CD14-positive monocyte (primary cell): ENCODE measurements around the gene EEF1G. TPM values are rescaled to one million over a fixed set of nuclear protein-coding genes. Genes with fewer than 3 reads are reported as not detected.
A peak's percentile ranks its signal among the peaks of the same experiment; 100 is the strongest.

Experiments
- DNase-seq, 3 donors: peaks; one replicate each; pipeline ENCODE4 v3.0.0-alpha.2; 2011 to 2022
- H2AFZ ChIP-seq: 2 replicates; pipeline ENCODE4 v1.6.0; 2012; ENCODE audit warnings: mild to moderate bottlenecking, low read depth, low read length, inconsistent platforms; ENCODE audit not compliant: insufficient read depth, poor library complexity, severe bottlenecking
- H3K27ac ChIP-seq, 2 donors: 1 replicate in 1 of 2; 2 replicates in 1 of 2; pipeline ENCODE4 v1.5.1; 2012 to 2013; ENCODE audit warnings: low read length in 2 of 2, control low read depth in 1 of 2, inconsistent platforms in 1 of 2, low read depth in 1 of 2, mild to moderate bottlenecking in 1 of 2
- H3K27me3 ChIP-seq, 2 donors: one replicate each; pipeline versions ENCODE4 v1.6.0 to v1.6.1; 2011 to 2013; ENCODE audit warnings: low read length in 2 of 2; ENCODE audit not compliant: control insufficient read depth in 2 of 2, insufficient read depth in 2 of 2
- H3K36me3 ChIP-seq, 2 donors: replicated peaks in 1 of 2; 1 replicate in 1 of 2; 2 replicates in 1 of 2; pipeline versions ENCODE4 v1.5.1 to v1.6.1; 2012 to 2013; ENCODE audit warnings: low read length in 2 of 2, control low read depth in 1 of 2, inconsistent platforms in 1 of 2, mild to moderate bottlenecking in 1 of 2; ENCODE audit not compliant: insufficient read depth in 2 of 2, control insufficient read depth in 1 of 2
- H3K4me1 ChIP-seq, 2 donors: 1 replicate in 1 of 2; 2 replicates in 1 of 2; pipeline versions ENCODE4 v1.5.1 to v1.6.1; 2012 to 2013; ENCODE audit warnings: low read length in 2 of 2, control low read depth in 1 of 2, inconsistent platforms in 1 of 2, mild to moderate bottlenecking in 1 of 2, moderate library complexity in 1 of 2; ENCODE audit not compliant: insufficient read depth in 2 of 2, control insufficient read depth in 1 of 2
- H3K4me2 ChIP-seq: replicated peaks from 2 replicates; pipeline ENCODE3; 2012; ENCODE audit warnings: low read length, moderate library complexity, mild to moderate bottlenecking; ENCODE audit not compliant: poor library complexity, severe bottlenecking; ENCODE audit errors: extremely low read depth
- H3K4me3 ChIP-seq, 3 experiments: fragments of 200-600 bp in 1 of 3; sonication (generic) in 1 of 3; replicated peaks in 1 of 3; 1 replicate in 2 of 3; 2 replicates in 1 of 3; pipeline ENCODE4 v1.5.1; 2011 to 2013; ENCODE audit warnings: low read length in 3 of 3, mild to moderate bottlenecking in 3 of 3, control low read depth in 2 of 3, low read depth in 2 of 3, inconsistent platforms in 1 of 3, moderate library complexity in 1 of 3
- H3K79me2 ChIP-seq: 2 replicates; pipeline ENCODE4 v1.6.0; 2012; ENCODE audit warnings: mild to moderate bottlenecking, control low read depth, inconsistent platforms, low read length, moderate library complexity; ENCODE audit not compliant: insufficient read depth
- H3K9ac ChIP-seq: 2 replicates; pipeline ENCODE4 v1.6.0; 2017; ENCODE audit warnings: low read length, mild to moderate bottlenecking; ENCODE audit not compliant: insufficient read depth, poor library complexity, severe bottlenecking
- H3K9me3 ChIP-seq, 2 donors: replicated peaks in 1 of 2; 1 replicate in 1 of 2; 2 replicates in 1 of 2; pipeline versions ENCODE4 v1.5.1 to v1.6.1; 2012 to 2013; ENCODE audit warnings: low read length in 2 of 2, control low read depth in 1 of 2; ENCODE audit not compliant: control insufficient read depth in 1 of 2, insufficient read depth in 1 of 2
- H4K20me1 ChIP-seq: 2 replicates; pipeline ENCODE4 v1.6.0; 2012; ENCODE audit warnings: mild to moderate bottlenecking, low read length, control low read depth, moderate library complexity; ENCODE audit not compliant: insufficient read depth
- H3K27ac Mint-ChIP-seq, 7 donors: one replicate each; pipeline ENCODE4 v1.8.0; 2020; ENCODE audit warnings: mild to moderate bottlenecking in 7 of 7, mixed read lengths in 7 of 7, moderate library complexity in 6 of 7, inconsistent platforms in 2 of 7
- H3K27me3 Mint-ChIP-seq, 3 donors: one replicate each; pipeline ENCODE4 v1.8.0; 2021 to 2022; ENCODE audit warnings: low read depth in 3 of 3, mild to moderate bottlenecking in 3 of 3, mixed read lengths in 3 of 3, moderate library complexity in 3 of 3, inconsistent platforms in 1 of 3
- H3K36me3 Mint-ChIP-seq, 2 donors: one replicate each; pipeline ENCODE4 v1.8.0; 2020; ENCODE audit warnings: mixed read lengths in 2 of 2, inconsistent platforms in 1 of 2, mild to moderate bottlenecking in 1 of 2
- H3K4me1 Mint-ChIP-seq: one replicate; pipeline ENCODE4 v1.8.0; 2020; ENCODE audit warnings: mild to moderate bottlenecking, mixed read lengths
- H3K4me3 Mint-ChIP-seq, 2 donors: one replicate each; pipeline ENCODE4 v1.8.0; 2020; ENCODE audit warnings: mild to moderate bottlenecking in 2 of 2, mixed read lengths in 2 of 2, moderate library complexity in 1 of 2
- H3K9me3 Mint-ChIP-seq, 7 donors: one replicate each; pipeline ENCODE4 v1.8.0; 2020 to 2022; ENCODE audit warnings: mixed read lengths in 7 of 7, mild to moderate bottlenecking in 6 of 7, moderate library complexity in 6 of 7, inconsistent platforms in 2 of 7
- CTCF ChIP-seq: fragments of 200-600 bp; IDR thresholded peaks from one replicate; pipeline ENCODE4 v1.8.0; 2022; ENCODE audit warnings: antibody characterized with exemption, mild to moderate bottlenecking
- WGBS: methylation state at CpG from one replicate; pipeline ENCODE4 v1.1.5; 2013; ENCODE audit warnings: missing lambda C conversion rate; ENCODE audit not compliant: insufficient coverage; 5-methylcytosine and 5-hydroxymethylcytosine counted together
- intact Hi-C, 2 donors: fragments of 100-400 bp; cut with micrococcal nuclease; formaldehyde crosslinking; loops; one replicate each; pipeline versions ENCODE4 v1.15.0 to v1.15.1; 2023
- polyA plus RNA-seq, 3 donors: library from polyadenylated mRNA; depleted of rRNA in 1 of 3; unstranded in 2 of 3; stranded (reverse) in 1 of 3; fragments of 300-500 nt in 2 of 3; fragments of >200 nt in 1 of 3; fragmentation: Illumina TruSeq in 2 of 3; gene quantifications; 1 replicate in 2 of 3; 2 replicates in 1 of 3; pipeline ENCODE4 v1.2.3, GENCODE V29; 2012 to 2021

EEF1G gene
- polyA plus RNA-seq, 3 donors: 490 to 603 (median 491) TPM

DNA sequence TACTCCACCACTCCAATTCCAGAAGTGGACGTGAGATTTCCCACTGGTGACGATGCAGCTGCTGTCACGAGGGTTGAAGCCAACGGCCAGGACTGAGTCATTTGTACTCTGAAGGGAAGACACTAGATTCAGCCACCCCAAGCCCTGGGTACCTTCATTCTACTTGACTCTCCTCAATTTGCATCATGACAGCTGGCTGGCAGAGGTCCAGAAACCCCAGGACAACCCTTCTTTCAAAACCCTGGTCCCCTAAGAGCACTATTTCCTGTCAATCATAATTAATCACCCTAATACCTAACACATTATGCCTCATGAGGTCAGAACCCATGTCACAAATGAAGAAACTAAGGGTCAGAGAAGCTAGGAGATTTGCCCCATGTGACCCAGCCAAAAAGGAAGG, 34.0 kb upstream of the EEF1G start:
- Mint-ChIP-seq H3K4me1 (peaks cover 44% of the 10 kb centered on the region), H3K4me3 (peak overlapping the region in 1 of 2 donors; percentile 53), H3K27ac (peak overlapping the region; percentile 76 to 97 (median 88)), H3K36me3 (peaks cover 65 to 75% of the 10 kb centered on the region in 2 donors), H3K9me3 (peaks cover 0 to 2% (median 0%) of the 10 kb centered on the region in 7 donors), H3K27me3 (peaks cover 0 to 2% (median 0%) of the 10 kb centered on the region in 3 donors)
- H3K4me2 ChIP-seq: peak overlapping the region; percentile 1
- peaks cover 30 to 64% of the 10 kb centered on the region in 2 donors for H3K36me3 ChIP-seq
- H3K4me3 ChIP-seq: no peak overlapping the region
- H4K20me1 ChIP-seq: no peaks in the 10 kb centered on the region
- 46% methylated on average over 4 of the region's 4 CpGs for WGBS
- H3K27me3 ChIP-seq: no peaks in the 10 kb centered on the region
- TF ChIP-seq CTCF: no peak
- H3K27ac ChIP-seq: peak overlapping the region; percentile 32 to 63
- H3K4me1 ChIP-seq: peaks cover 33 to 38% of the 10 kb centered on the region in 2 donors
- H3K9ac ChIP-seq: no peak overlapping the region
- peak; percentile 58 to 93 (median 77) for DNase-seq
- H3K79me2 ChIP-seq: peaks cover 16% of the 10 kb centered on the region
- no peak overlapping the region for H2AFZ ChIP-seq
- intact Hi-C loops: no loop called here
- no peaks in the 10 kb centered on the region for H3K9me3 ChIP-seq

- DNase-seq: no peak
- Histone ChIP-seq H3K9me3 (no peaks in the 10 kb centered on the region), H2AFZ (no peak overlapping the region), H3K4me1 (peaks cover 33 to 35% of the 10 kb centered on the region in 2 donors), H3K9ac (no peak overlapping the region), H4K20me1 (no peaks in the 10 kb centered on the region), H3K79me2 (peaks cover 12% of the 10 kb centered on the region), H3K4me2 (no peak overlapping the region), H3K36me3 (peaks cover 30 to 64% of the 10 kb centered on the region in 2 donors), H3K4me3 (no peak overlapping the region), H3K27ac (no peak overlapping the region), H3K27me3 (no peaks in the 10 kb centered on the region)
- Mint-ChIP-seq H3K36me3 (peaks cover 65 to 75% of the 10 kb centered on the region in 2 donors), H3K27ac (peak overlapping the region in 3 of 7 donors; percentile 20 to 58 (median 57)), H3K9me3 (peaks cover 0 to 2% (median 0%) of the 10 kb centered on the region in 7 donors), H3K27me3 (peaks cover 0 to 2% (median 0%) of the 10 kb centered on the region in 3 donors), H3K4me1 (peaks cover 39% of the 10 kb centered on the region), H3K4me3 (no peak overlapping the region)
- no peak for TF ChIP-seq CTCF
- intact Hi-C loops: no loop called here
- WGBS: over 99% methylated on average over 14 of the region's 15 CpGs
Observed at GRCh38 chr11:62605902-62606301, 32.2 kb upstream of the EEF1G start.
